ENCODE results near the gene HSDL1.
"Not testable (repeated sequence)": the region's sequence is repeated elsewhere in the genome, so short reads cannot be mapped to it uniquely, and the experiment has no call there.

The HSDL1 gene

GRCh38 chr16:84111949-84112348, 33.0 kb downstream of the HSDL1 start:
- DNase-seq (ENCODE audit: low read depth); H3K4me3 ChIP-seq (ENCODE audit: low read depth, low read length): not testable (repeated sequence)

GRCh38 chr16:84111525-84111924, 33.5 kb downstream of the HSDL1 start:
- DNase-seq (ENCODE audit: low read depth): no peak
- no peak overlapping the region for H3K4me3 ChIP-seq (ENCODE audit: low read depth, low read length)

- no peak for DNase-seq (ENCODE audit: low read depth)
- H3K4me3 ChIP-seq (ENCODE audit: low read depth, low read length): no peak overlapping the region
These were observed 34.5 kb downstream of the HSDL1 start for GRCh38 chr16:84110527-84110926.

- DNase-seq (ENCODE audit: low read depth): no peak
- no peak overlapping the region for H3K4me3 ChIP-seq (ENCODE audit: low read depth, low read length)
These were observed 35.2 kb downstream of the HSDL1 start for GRCh38 chr16:84109598-84110335.

GRCh38 chr16:84107921-84108320, 37.1 kb downstream of the HSDL1 start:
- no peak overlapping the region for H3K4me3 ChIP-seq (ENCODE audit: low read depth, low read length)
- no peak for DNase-seq (ENCODE audit: low read depth)

- no peak overlapping the region for H3K4me3 ChIP-seq (ENCODE audit: low read depth, low read length)
These were observed 38.8 kb downstream of the HSDL1 start for GRCh38 chr16:84105948-84106740.

GRCh38 chr16:84105301-84105815, 39.6 kb downstream of the HSDL1 start:
- DNase-seq (ENCODE audit: low read depth): no peak
- no peak overlapping the region for H3K4me3 ChIP-seq (ENCODE audit: low read depth, low read length)

More at GRCh38 chr16:84105948-84106740, 38.8 kb downstream of the HSDL1 start:
- DNase-seq (ENCODE audit: low read depth): no peak

GRCh38 chr16:84104231-84104630, 40.7 kb downstream of the HSDL1 start:
- no peak for DNase-seq (ENCODE audit: low read depth)
- H3K4me3 ChIP-seq (ENCODE audit: low read depth, low read length): no peak overlapping the region

- H3K4me3 ChIP-seq (ENCODE audit: low read depth, low read length): no peak overlapping the region
- DNase-seq (ENCODE audit: low read depth): no peak
These were observed 41.3 kb downstream of the HSDL1 start for GRCh38 chr16:84103678-84104077.

- no peak overlapping the region for H3K4me3 ChIP-seq (ENCODE audit: low read depth, low read length)
- DNase-seq (ENCODE audit: low read depth): no peak
These were observed 46.0 kb downstream of the HSDL1 start for GRCh38 chr16:84098939-84099338.

- no peak for DNase-seq (ENCODE audit: low read depth)
- no peak overlapping the region for H3K4me3 ChIP-seq (ENCODE audit: low read depth, low read length)
These were observed 48.5 kb downstream of the HSDL1 start for GRCh38 chr16:84096447-84097005.

GRCh38 chr16:84095466-84095865, 49.5 kb downstream of the HSDL1 start:
- H3K4me3 ChIP-seq (ENCODE audit: low read depth, low read length): no peak overlapping the region
- DNase-seq (ENCODE audit: low read depth): no peak

GRCh38 chr16:84093879-84094270, 51.1 kb downstream of the HSDL1 start:
- DNase-seq (ENCODE audit: low read depth): no peak
- H3K4me3 ChIP-seq (ENCODE audit: low read depth, low read length): no peak overlapping the region

GRCh38 chr16:84093120-84093878, 51.7 kb downstream of the HSDL1 start:
- H3K4me3 ChIP-seq (ENCODE audit: low read depth, low read length): no peak overlapping the region
- DNase-seq (ENCODE audit: low read depth): no peak

GRCh38 chr16:84091460-84091859, 53.5 kb downstream of the HSDL1 start:
- DNase-seq (ENCODE audit: low read depth): no peak
- H3K4me3 ChIP-seq (ENCODE audit: low read depth, low read length): no peak overlapping the region

- no peak for DNase-seq (ENCODE audit: low read depth)
These were observed 54.8 kb downstream of the HSDL1 start for GRCh38 chr16:84090211-84090610.

GRCh38 chr16:84088695-84089395, 56.1 kb downstream of the HSDL1 start:
- no peak overlapping the region for H3K4me3 ChIP-seq (ENCODE audit: low read depth, low read length)
- DNase-seq (ENCODE audit: low read depth): no peak

More at GRCh38 chr16:84090211-84090610, 54.8 kb downstream of the HSDL1 start:
- no peak overlapping the region for H3K4me3 ChIP-seq (ENCODE audit: low read depth, low read length)

GRCh38 chr16:84087466-84088151, 57.4 kb downstream of the HSDL1 start:
- no peak for DNase-seq (ENCODE audit: low read depth)

More at GRCh38 chr16:84087466-84088151, 57.4 kb downstream of the HSDL1 start:
- no peak overlapping the region for H3K4me3 ChIP-seq (ENCODE audit: low read depth, low read length)

Measured in skeletal muscle cell (primary cell).